Sigmoid colon (tissue), 4 donors: ENCODE data around the gene PLVAP.

ENCODE experiments used
- POLR2A ChIP-seq, 2 donors: fragments of 450-650 bp; IDR thresholded peaks; one replicate each; pipeline ENCODE4 v1.6.1; 2016; ENCODE audit warnings: antibody characterized with exemption in 2 of 2, mild to moderate bottlenecking in 2 of 2, moderate library complexity in 2 of 2
- POLR2AphosphoS5 ChIP-seq, 4 donors: sonication (generic); formaldehyde crosslinking; IDR thresholded peaks; one replicate each; pipeline ENCODE4 v1.6.1; 2017; ENCODE audit warnings: antibody characterized with exemption in 4 of 4
- TF ChIP-seq, protein P1 (sequence below), 4 experiments: fragments of 450-650 bp in 3 of 4; fragments of 200-600 bp in 1 of 4; IDR thresholded peaks; one replicate each; pipeline ENCODE4 v1.5.1; 2016 to 2019; ENCODE audit warnings: antibody characterized with exemption in 4 of 4, mild to moderate bottlenecking in 3 of 4, moderate library complexity in 2 of 4

DNA sequence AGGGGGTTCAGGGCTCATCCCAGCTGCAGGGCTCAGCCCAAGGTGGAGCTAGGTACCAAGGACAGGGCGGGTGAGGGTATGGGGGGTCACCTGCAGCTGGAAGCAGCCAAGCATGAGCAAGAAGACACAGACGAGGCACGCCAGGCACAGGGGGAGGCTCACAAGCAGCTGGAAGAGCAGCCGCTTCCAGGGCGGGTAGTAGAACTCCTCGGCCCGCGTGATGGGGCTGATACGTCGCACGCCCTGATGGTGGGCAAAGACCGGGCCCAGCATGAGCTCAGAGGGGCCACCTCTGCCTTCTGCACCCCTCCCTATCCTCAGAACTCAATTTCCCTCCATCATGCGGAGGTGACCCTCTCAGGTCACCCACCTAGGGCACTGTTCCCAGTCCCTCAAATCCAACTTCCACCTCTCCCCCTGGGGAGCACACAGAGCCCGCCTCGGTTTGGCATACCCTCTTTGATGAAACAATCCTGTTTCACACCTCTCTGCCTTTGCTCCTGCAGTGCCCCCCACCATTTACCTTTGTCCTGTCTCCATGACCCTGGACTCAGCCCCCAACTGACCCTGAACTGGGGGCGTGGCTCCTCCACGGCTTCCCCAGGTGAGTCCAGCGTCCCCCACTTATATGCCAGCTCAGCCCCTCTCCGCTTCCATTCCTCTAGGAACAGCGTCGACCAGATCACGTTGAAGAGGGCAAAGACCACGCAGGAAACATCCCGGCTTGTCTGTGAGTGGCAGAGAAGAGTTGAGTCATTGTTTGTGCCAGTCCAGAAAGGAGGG, 46.7 kb downstream of the PLVAP start:
- TF ChIP-seq POLR2AphosphoS5 (IDR thresholded peaks at IDR 0.05) (no peak), POLR2A (IDR thresholded peaks at IDR 0.05) (no peak)
- TF ChIP-seq, protein P1, sequence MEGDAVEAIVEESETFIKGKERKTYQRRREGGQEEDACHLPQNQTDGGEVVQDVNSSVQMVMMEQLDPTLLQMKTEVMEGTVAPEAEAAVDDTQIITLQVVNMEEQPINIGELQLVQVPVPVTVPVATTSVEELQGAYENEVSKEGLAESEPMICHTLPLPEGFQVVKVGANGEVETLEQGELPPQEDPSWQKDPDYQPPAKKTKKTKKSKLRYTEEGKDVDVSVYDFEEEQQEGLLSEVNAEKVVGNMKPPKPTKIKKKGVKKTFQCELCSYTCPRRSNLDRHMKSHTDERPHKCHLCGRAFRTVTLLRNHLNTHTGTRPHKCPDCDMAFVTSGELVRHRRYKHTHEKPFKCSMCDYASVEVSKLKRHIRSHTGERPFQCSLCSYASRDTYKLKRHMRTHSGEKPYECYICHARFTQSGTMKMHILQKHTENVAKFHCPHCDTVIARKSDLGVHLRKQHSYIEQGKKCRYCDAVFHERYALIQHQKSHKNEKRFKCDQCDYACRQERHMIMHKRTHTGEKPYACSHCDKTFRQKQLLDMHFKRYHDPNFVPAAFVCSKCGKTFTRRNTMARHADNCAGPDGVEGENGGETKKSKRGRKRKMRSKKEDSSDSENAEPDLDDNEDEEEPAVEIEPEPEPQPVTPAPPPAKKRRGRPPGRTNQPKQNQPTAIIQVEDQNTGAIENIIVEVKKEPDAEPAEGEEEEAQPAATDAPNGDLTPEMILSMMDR (IDR thresholded peaks at IDR 0.05) = no peak
